ENCODE results near the gene PTTG1.

Gene PTTG1

GRCh38 chr5:160471761-160472160, 50.1 kb downstream of the PTTG1 start:
- no peak for DNase-seq (ENCODE audit: low read depth, low spot score)

DNA sequence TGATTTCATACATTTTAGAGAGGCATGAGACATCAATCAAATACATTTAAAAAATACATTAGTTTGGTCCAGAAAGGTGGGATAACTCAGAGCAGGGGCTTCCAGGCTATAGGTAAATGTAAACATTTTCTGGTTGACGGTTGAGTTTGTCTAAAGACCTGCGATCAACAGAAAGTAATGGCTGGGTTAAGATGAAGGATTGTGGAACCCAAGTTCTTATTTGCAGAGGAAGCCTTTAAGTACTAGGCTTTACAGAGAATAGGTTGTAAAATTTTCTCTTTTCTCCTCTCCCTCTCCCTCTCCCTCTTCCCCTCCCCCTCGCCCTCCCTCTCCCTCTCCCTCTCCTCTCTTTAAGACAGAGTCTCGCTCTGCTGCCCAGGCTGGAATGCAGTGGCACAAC, 50.8 kb downstream of the PTTG1 start:
- DNase-seq (ENCODE audit: low read depth, low spot score) = no peak
- WGBS (ENCODE audit: insufficient coverage, insufficient read length) = no CpG with 5 or more reads among the region's 4 CpGs
- Histone ChIP-seq H3K9me3 (ENCODE audit: control insufficient read depth, insufficient read depth, low read length) (no peaks in the 10 kb centered on the region), H3K36me3 (ENCODE audit: control insufficient read depth, insufficient read depth, low read length) (no peaks in the 10 kb centered on the region), H3K4me1 (ENCODE audit: control insufficient read depth, insufficient read depth, low read length) (peaks cover 3% of the 10 kb centered on the region), H3K4me3 (ENCODE audit: low read length) (no peak overlapping the region), H3K27ac (ENCODE audit: low read length) (no peak overlapping the region), H3K27me3 (ENCODE audit: control insufficient read depth, insufficient read depth, low read length) (no peaks in the 10 kb centered on the region)

More at GRCh38 chr5:160471761-160472160, 50.1 kb downstream of the PTTG1 start:
- Histone ChIP-seq H3K36me3 (ENCODE audit: control insufficient read depth, insufficient read depth, low read length) (no peaks in the 10 kb centered on the region), H3K9me3 (ENCODE audit: control insufficient read depth, insufficient read depth, low read length) (no peaks in the 10 kb centered on the region), H3K27me3 (ENCODE audit: control insufficient read depth, insufficient read depth, low read length) (no peaks in the 10 kb centered on the region), H3K4me1 (ENCODE audit: control insufficient read depth, insufficient read depth, low read length) (no peaks in the 10 kb centered on the region), H3K4me3 (ENCODE audit: low read length) (no peak overlapping the region), H3K27ac (ENCODE audit: low read length) (no peak overlapping the region)
- no CpG with 5 or more reads among the region's 2 CpGs for WGBS (ENCODE audit: insufficient coverage, insufficient read length)

- no peaks in the 10 kb centered on the region for H3K27me3 ChIP-seq (ENCODE audit: control insufficient read depth, insufficient read depth, low read length)
These were observed 52.0 kb downstream of the PTTG1 start for GRCh38 chr5:160473681-160474080.

GRCh38 chr5:160474084-160474483, 52.4 kb downstream of the PTTG1 start:
- no peaks in the 10 kb centered on the region for H3K27me3 ChIP-seq (ENCODE audit: control insufficient read depth, insufficient read depth, low read length)
- H3K4me3 ChIP-seq (ENCODE audit: low read length) = no peak overlapping the region
- H3K9me3 ChIP-seq (ENCODE audit: control insufficient read depth, insufficient read depth, low read length) = no peaks in the 10 kb centered on the region
- H3K36me3 ChIP-seq (ENCODE audit: control insufficient read depth, insufficient read depth, low read length) = no peaks in the 10 kb centered on the region
- DNase-seq (ENCODE audit: low read depth, low spot score) = no peak
- peaks cover 5% of the 10 kb centered on the region for H3K4me1 ChIP-seq (ENCODE audit: control insufficient read depth, insufficient read depth, low read length)
- no peak overlapping the region for H3K27ac ChIP-seq (ENCODE audit: low read length)
- no CpG with 5 or more reads among the region's 1 CpG for WGBS (ENCODE audit: insufficient coverage, insufficient read length)

More at GRCh38 chr5:160473681-160474080, 52.0 kb downstream of the PTTG1 start:
- no peak for DNase-seq (ENCODE audit: low read depth, low spot score)
- Histone ChIP-seq H3K4me3 (ENCODE audit: low read length) (no peak overlapping the region), H3K36me3 (ENCODE audit: control insufficient read depth, insufficient read depth, low read length) (no peaks in the 10 kb centered on the region), H3K27ac (ENCODE audit: low read length) (no peak overlapping the region), H3K9me3 (ENCODE audit: control insufficient read depth, insufficient read depth, low read length) (no peaks in the 10 kb centered on the region), H3K4me1 (ENCODE audit: control insufficient read depth, insufficient read depth, low read length) (peaks cover 5% of the 10 kb centered on the region)
- no CpG with 5 or more reads among the region's 6 CpGs for WGBS (ENCODE audit: insufficient coverage, insufficient read length)

DNA sequence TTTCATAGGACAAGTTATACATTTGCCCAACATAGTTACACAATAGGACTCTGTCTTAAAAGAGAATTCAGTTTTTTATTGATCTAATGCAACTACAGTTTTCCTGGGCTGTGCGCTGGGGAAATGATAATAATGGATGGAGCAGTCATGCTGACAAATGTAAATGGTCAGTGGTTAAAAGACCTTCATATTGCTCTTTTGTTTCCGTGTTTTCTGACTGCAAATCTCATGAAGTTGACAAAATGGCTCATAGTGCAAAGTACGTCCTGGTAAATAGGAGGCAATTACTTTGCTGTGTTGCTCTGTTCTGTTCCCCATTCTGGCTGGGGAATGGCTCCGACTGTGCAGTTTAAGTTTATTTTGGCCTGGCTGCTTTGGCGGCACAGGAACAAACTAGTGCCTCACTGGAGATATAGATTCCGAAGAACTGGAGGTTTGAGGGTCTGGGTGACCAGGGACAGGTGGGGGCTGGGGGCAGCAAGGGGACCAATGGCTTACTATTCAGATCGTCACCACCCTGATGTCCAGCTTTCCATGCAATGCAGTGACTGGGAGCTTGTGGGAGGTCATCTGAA, 54.3 kb downstream of the PTTG1 start:
- Histone ChIP-seq H3K9me3 (ENCODE audit: control insufficient read depth, insufficient read depth, low read length) (no peaks in the 10 kb centered on the region), H3K27me3 (ENCODE audit: control insufficient read depth, insufficient read depth, low read length) (no peaks in the 10 kb centered on the region), H3K27ac (ENCODE audit: low read length) (no peak overlapping the region), H3K4me1 (ENCODE audit: control insufficient read depth, insufficient read depth, low read length) (peaks cover 5% of the 10 kb centered on the region), H3K4me3 (ENCODE audit: low read length) (no peak overlapping the region), H3K36me3 (ENCODE audit: control insufficient read depth, insufficient read depth, low read length) (no peaks in the 10 kb centered on the region)
- no peak for DNase-seq (ENCODE audit: low read depth, low spot score)
- WGBS (ENCODE audit: insufficient coverage, insufficient read length) = no CpG with 5 or more reads among the region's 7 CpGs

GRCh38 chr5:160477266-160477970, 55.8 kb downstream of the PTTG1 start:
- H3K27me3 ChIP-seq (ENCODE audit: control insufficient read depth, insufficient read depth, low read length) = no peaks in the 10 kb centered on the region
- no peaks in the 10 kb centered on the region for H3K9me3 ChIP-seq (ENCODE audit: control insufficient read depth, insufficient read depth, low read length)
- DNase-seq (ENCODE audit: low read depth, low spot score) = peak; percentile 27
- peak overlapping the region; percentile 40 for H3K27ac ChIP-seq (ENCODE audit: low read length)
- no CpG with 5 or more reads among the region's 6 CpGs for WGBS (ENCODE audit: insufficient coverage, insufficient read length)
- no peak overlapping the region for H3K4me3 ChIP-seq (ENCODE audit: low read length)
- H3K36me3 ChIP-seq (ENCODE audit: control insufficient read depth, insufficient read depth, low read length) = no peaks in the 10 kb centered on the region
- peaks cover 5% of the 10 kb centered on the region for H3K4me1 ChIP-seq (ENCODE audit: control insufficient read depth, insufficient read depth, low read length)

DNA sequence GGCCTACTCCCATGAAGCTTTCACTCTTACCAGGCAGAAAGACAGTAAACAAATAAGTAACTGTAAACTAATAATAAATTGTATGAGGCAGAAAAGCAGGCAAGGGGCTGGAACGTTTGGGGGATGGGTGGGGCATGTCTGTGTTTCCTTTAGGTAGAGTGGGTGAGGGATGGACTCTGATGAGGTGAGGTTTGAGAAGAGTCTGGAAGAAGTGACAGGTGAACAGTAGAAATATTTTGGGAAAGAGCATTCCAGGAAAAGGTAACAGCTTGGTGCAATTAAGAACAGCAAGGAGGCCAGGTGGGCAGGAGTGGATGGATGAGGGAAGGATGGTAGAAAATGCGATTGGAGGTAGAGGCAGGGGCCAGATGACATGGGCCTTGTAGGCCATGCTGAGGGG, 56.5 kb downstream of the PTTG1 start:
- Histone ChIP-seq H3K9me3 (ENCODE audit: control insufficient read depth, insufficient read depth, low read length) (no peaks in the 10 kb centered on the region), H3K27me3 (ENCODE audit: control insufficient read depth, insufficient read depth, low read length) (no peaks in the 10 kb centered on the region), H3K4me1 (ENCODE audit: control insufficient read depth, insufficient read depth, low read length) (peaks cover 5% of the 10 kb centered on the region), H3K4me3 (ENCODE audit: low read length) (no peak overlapping the region), H3K36me3 (ENCODE audit: control insufficient read depth, insufficient read depth, low read length) (no peaks in the 10 kb centered on the region), H3K27ac (ENCODE audit: low read length) (no peak overlapping the region)
- DNase-seq (ENCODE audit: low read depth, low spot score) = no peak
- no CpG with 5 or more reads among the region's 2 CpGs for WGBS (ENCODE audit: insufficient coverage, insufficient read length)
